SK-N-SH (cell line): ENCODE results near the gene SLC25A21. TPM values are rescaled to one million over a fixed set of nuclear protein-coding genes. Genes with fewer than 3 reads are reported as not detected.

Source experiments
- CTCF ChIA-PET: fragments of 300-600, 350-600 bp; formaldehyde crosslinking; extraction: SDS; loops from one replicate; lab custom pipeline; 2021; lab: Yijun Ruan, JAX
- POLR2A ChIA-PET: fragments of 350-600 bp; sonication (Branson Sonifier 250); formaldehyde crosslinking; extraction: SDS; loops from one replicate; lab custom pipeline; 2020; ENCODE audit warnings: antibody characterized with exemption, inconsistent platforms; lab: Yijun Ruan, JAX
- DNase-seq: peaks from one replicate; pipeline ENCODE4 v3.0.0; 2012
- H2AFZ ChIP-seq: fragments of 200-600 bp; sonication (generic); 2 replicates; pipeline ENCODE4 v1.8.1; 2016; ENCODE audit warnings: antibody characterized with exemption, mild to moderate bottlenecking, low read depth
- H3F3A ChIP-seq: fragments of 200-600 bp; sonication (generic); replicated peaks from 2 replicates; pipeline ENCODE3; 2016; ENCODE audit warnings: antibody characterized with exemption, mild to moderate bottlenecking; ENCODE audit not compliant: insufficient read depth
- H3K27ac ChIP-seq, 2 experiments: fragments of 200-500 bp in 1 of 2; fragments of 200-600 bp in 1 of 2; sonication (Bioruptor generic) in 1 of 2; sonication (generic), shearing (Covaris generic) in 1 of 2; 2 replicates each; pipeline versions ENCODE4 v1.5.1 to v1.6.1; 2014 to 2016; ENCODE audit warnings: low read depth in 2 of 2, inconsistent platforms in 1 of 2, low read length in 1 of 2, mild to moderate bottlenecking in 1 of 2, mixed read lengths in 1 of 2
- H3K27me3 ChIP-seq: fragments of 200-600 bp; sonication (generic), shearing (Covaris generic); 2 replicates; pipeline ENCODE4 v1.6.1; 2016; ENCODE audit warnings: mixed run types; ENCODE audit not compliant: insufficient read depth
- H3K36me3 ChIP-seq, 2 experiments: fragments of 200-500 bp in 1 of 2; fragments of 200-600 bp in 1 of 2; sonication (Bioruptor generic) in 1 of 2; sonication (generic) in 1 of 2; replicated peaks in 1 of 2; 2 replicates each; pipeline versions ENCODE3 to v1.5.1; 2014 to 2016; ENCODE audit warnings: low read length in 1 of 2, mild to moderate bottlenecking in 1 of 2; ENCODE audit not compliant: insufficient read depth in 2 of 2, control insufficient read depth in 1 of 2
- H3K4me1 ChIP-seq, 2 experiments: fragments of 200-500 bp in 1 of 2; fragments of 200-600 bp in 1 of 2; sonication (Bioruptor generic) in 1 of 2; sonication (generic), shearing (Covaris generic) in 1 of 2; 2 replicates each; pipeline versions ENCODE4 v1.5.1 to v1.6.1; 2014 to 2016; ENCODE audit warnings: low read depth in 1 of 2, low read length in 1 of 2, mixed run types in 1 of 2; ENCODE audit not compliant: insufficient read depth in 2 of 2, control insufficient read depth in 1 of 2
- H3K4me2 ChIP-seq: fragments of 200-600 bp; sonication (generic), shearing (Covaris generic); 2 replicates; pipeline ENCODE4 v1.6.1; 2017; ENCODE audit warnings: mixed run types
- H3K4me3 ChIP-seq, 2 experiments: fragments of 200-500 bp in 1 of 2; fragments of 200-600 bp in 1 of 2; sonication (Bioruptor generic) in 1 of 2; sonication (generic), shearing (Covaris generic) in 1 of 2; 2 replicates each; pipeline versions ENCODE4 v1.5.1 to v1.8.1; 2014 to 2016; ENCODE audit warnings: low read depth in 2 of 2, inconsistent platforms in 1 of 2, low read length in 1 of 2, mild to moderate bottlenecking in 1 of 2, mixed read lengths in 1 of 2, moderate library complexity in 1 of 2
- H3K79me2 ChIP-seq: fragments of 200-600 bp; sonication (generic); 2 replicates; pipeline ENCODE4 v1.8.1; 2017; ENCODE audit warnings: mild to moderate bottlenecking; ENCODE audit not compliant: insufficient read depth
- H3K9ac ChIP-seq: fragments of 200-600 bp; sonication (generic); 2 replicates; pipeline ENCODE4 v1.6.1; 2017; ENCODE audit warnings: mixed run types
- H3K9me2 ChIP-seq: fragments of 200-600 bp; sonication (generic); 2 replicates; pipeline ENCODE4 v1.6.1; 2017; ENCODE audit warnings: mixed run types
- H3K9me3 ChIP-seq: fragments of 200-600 bp; sonication (generic); 2 replicates; pipeline ENCODE4 v1.6.1; 2017; ENCODE audit warnings: mixed run types, mild to moderate bottlenecking, moderate library complexity
- H4K20me1 ChIP-seq: fragments of 200-600 bp; sonication (generic); 2 replicates; pipeline ENCODE4 v1.6.1; 2017; ENCODE audit warnings: mild to moderate bottlenecking, mixed run types; ENCODE audit not compliant: insufficient read depth
- FOSL2 ChIP-seq: IDR thresholded peaks from 2 replicates; pipeline ENCODE4 v1.4.0; 2012; ENCODE audit warnings: low read depth, mild to moderate bottlenecking, moderate library complexity, borderline replicate concordance
- FOXJ3 ChIP-seq: sonication (generic); formaldehyde crosslinking; IDR thresholded peaks from 2 replicates; pipeline ENCODE4 v1.5.1; 2020; ENCODE audit warnings: mild to moderate bottlenecking, missing genetic modification reagents
- GABPA ChIP-seq: IDR thresholded peaks from 2 replicates; pipeline ENCODE4 v1.4.0; 2012; ENCODE audit warnings: low read depth, mild to moderate bottlenecking
- JUND ChIP-seq: IDR thresholded peaks from 2 replicates; pipeline ENCODE4 v1.4.0; 2012
- MEF2A ChIP-seq: IDR thresholded peaks from 2 replicates; pipeline ENCODE4 v1.4.0; 2012; ENCODE audit warnings: low read depth, borderline replicate concordance
- SMC3 ChIP-seq: IDR thresholded peaks from 2 replicates; pipeline ENCODE4 v1.6.1; 2012; ENCODE audit warnings: low read depth, low read length, improper control_type of control experiment
- TCF12 ChIP-seq: IDR thresholded peaks from 2 replicates; pipeline ENCODE4 v1.4.0; 2012
- YY1 ChIP-seq: IDR thresholded peaks from 2 replicates; pipeline ENCODE4 v1.4.0; 2012; ENCODE audit warnings: low read depth, mild to moderate bottlenecking
- WGBS: methylation state at CpG from one replicate; pipeline ENCODE4 v1.1.6; 2017; ENCODE audit warnings: low lambda C conversion rate; 5-methylcytosine and 5-hydroxymethylcytosine counted together
- polyA plus RNA-seq, 3 experiments: library from polyadenylated mRNA; depleted of rRNA; stranded (reverse); fragments of >200 nt; gene quantifications; 2 replicates each; pipeline ENCODE4 v1.2.3, GENCODE V29; 2012
- TF ChIP-seq, protein P1 (sequence below): IDR thresholded peaks from 2 replicates; pipeline ENCODE4; 2012
- TF ChIP-seq, protein P2 (sequence below): fragments of 150-350 bp; IDR thresholded peaks from 2 replicates; pipeline ENCODE4 v1.6.1; 2017; ENCODE audit warnings: antibody characterized with exemption, low read length, low read depth, borderline replicate concordance

Gene SLC25A21
- polyA plus RNA-seq, 1 of the 3 experiments (the other 2 are of a cell fraction): not detected

DNA sequence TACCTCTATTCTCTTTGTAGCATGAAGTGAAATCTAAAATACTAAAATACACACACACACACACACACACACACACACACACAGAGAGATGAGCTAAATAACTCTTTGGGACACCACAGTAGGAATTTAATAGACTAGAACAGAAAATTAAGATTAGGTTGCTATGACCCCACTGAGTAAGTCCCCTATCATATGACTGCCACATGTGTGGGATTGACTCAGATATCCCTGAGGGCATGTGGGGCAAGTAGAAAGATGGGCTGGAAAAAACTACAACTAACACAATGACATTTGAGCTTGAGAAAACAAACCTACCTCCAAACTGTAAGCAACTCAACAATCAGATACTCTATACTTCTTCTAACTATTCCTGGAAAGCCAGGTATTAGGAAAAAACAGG, 27.0 kb downstream of the SLC25A21 start:
- Histone ChIP-seq H3K9ac (no peak overlapping the region), H3K4me2 (no peak overlapping the region), H3K9me2 (no peaks in the 10 kb centered on the region), H3K4me1 (no peaks in the 10 kb centered on the region), H3K27ac (no peak overlapping the region), H3F3A (no peaks in the 10 kb centered on the region), H4K20me1 (no peaks in the 10 kb centered on the region), H3K9me3 (no peaks in the 10 kb centered on the region), H3K36me3 (no peaks in the 10 kb centered on the region), H3K27me3 (no peaks in the 10 kb centered on the region; the same call in 1 of the 2 replicates), H2AFZ (no peak overlapping the region), H3K79me2 (no peaks in the 10 kb centered on the region), H3K4me3 (no peak overlapping the region)
- CTCF ChIA-PET: no interaction called here
- DNase-seq: no peak
- POLR2A ChIA-PET: no interaction called here
- TF ChIP-seq, protein P1, sequence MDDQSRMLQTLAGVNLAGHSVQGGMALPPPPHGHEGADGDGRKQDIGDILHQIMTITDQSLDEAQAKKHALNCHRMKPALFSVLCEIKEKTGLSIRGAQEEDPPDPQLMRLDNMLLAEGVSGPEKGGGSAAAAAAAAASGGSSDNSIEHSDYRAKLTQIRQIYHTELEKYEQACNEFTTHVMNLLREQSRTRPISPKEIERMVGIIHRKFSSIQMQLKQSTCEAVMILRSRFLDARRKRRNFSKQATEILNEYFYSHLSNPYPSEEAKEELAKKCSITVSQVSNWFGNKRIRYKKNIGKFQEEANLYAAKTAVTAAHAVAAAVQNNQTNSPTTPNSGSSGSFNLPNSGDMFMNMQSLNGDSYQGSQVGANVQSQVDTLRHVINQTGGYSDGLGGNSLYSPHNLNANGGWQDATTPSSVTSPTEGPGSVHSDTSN: no peak
- TF ChIP-seq GABPA: no peak
- TF ChIP-seq TCF12: no peak
- TF ChIP-seq FOSL2: no peak
- TF ChIP-seq, protein P2, sequence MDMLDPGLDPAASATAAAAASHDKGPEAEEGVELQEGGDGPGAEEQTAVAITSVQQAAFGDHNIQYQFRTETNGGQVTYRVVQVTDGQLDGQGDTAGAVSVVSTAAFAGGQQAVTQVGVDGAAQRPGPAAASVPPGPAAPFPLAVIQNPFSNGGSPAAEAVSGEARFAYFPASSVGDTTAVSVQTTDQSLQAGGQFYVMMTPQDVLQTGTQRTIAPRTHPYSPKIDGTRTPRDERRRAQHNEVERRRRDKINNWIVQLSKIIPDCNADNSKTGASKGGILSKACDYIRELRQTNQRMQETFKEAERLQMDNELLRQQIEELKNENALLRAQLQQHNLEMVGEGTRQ: no peak
- no peak for TF ChIP-seq MEF2A

DNA sequence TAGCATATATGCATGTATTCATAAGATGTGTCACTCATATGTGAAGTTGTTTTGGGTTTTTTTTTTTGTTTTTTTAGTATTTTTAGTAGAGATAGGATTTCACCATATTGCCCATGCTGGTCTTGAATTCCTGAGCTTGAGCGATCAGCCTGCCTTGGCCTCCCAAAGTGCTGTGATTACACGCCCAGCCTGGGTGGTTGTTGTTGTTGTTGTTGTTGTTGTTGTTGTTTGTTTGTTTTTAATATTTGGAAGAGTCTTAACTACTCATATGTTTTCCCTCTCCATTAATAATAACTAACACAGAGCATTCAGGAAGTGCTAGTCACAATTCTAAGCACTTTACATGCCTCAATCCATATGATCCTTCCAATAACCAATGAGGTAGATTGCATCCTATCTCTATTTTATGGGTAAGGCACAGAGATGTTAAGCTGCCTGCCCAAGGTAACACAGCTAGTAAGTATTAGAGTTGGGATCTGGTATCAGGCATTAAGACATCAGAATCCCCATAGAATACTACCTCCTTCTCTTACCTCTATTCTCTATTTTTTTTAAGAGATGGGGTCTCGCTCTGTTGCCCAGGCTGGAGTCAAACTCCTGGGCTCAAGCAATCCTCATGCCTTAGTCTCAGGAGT, 27.6 kb downstream of the SLC25A21 start:
- no peak for TF ChIP-seq YY1
- TF ChIP-seq, protein P1: no peak
- H3K36me3 ChIP-seq: no peaks in the 10 kb centered on the region
- DNase-seq: no peak
- no peaks in the 10 kb centered on the region for H3K4me1 ChIP-seq
- no peaks in the 10 kb centered on the region for H3K9me2 ChIP-seq
- WGBS: 13% methylated on average over 3 of the region's 3 CpGs
- no peaks in the 10 kb centered on the region for H3K79me2 ChIP-seq
- H3K9me3 ChIP-seq: no peaks in the 10 kb centered on the region
- H3K27ac ChIP-seq: no peak overlapping the region
- no peaks in the 10 kb centered on the region for H4K20me1 ChIP-seq
- no peak overlapping the region for H3K4me2 ChIP-seq
- no peak overlapping the region for H2AFZ ChIP-seq
- no peaks in the 10 kb centered on the region; the same call in 1 of the 2 replicates for H3K27me3 ChIP-seq
- H3K4me3 ChIP-seq: no peak overlapping the region
- H3K9ac ChIP-seq: no peak overlapping the region
- POLR2A ChIA-PET: no interaction called here
- no peaks in the 10 kb centered on the region for H3F3A ChIP-seq
- CTCF ChIA-PET: no interaction called here

DNA sequence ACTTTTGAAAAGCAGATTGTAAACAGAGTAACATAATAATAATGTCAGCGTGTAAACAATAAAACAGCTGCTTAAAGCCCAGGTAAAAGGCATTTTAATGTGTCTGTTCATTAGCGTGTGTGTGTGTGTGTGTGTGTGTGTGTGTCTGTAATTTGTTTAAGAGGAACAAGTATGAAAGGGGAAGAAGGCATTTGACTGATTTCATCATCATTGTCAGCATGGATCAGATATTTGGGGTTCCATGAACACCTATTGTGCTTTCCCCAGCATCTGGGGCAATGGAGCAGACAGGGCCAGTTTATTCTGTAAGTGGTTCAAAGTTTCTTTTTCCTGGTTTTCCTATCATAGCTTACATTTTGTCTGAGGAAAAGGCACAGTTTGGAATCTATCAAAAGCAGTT, 28.9 kb downstream of the SLC25A21 start:
- H2AFZ ChIP-seq: no peak overlapping the region
- ChIA-PET POLR2A (no interaction called here), CTCF (no interaction called here)
- no peaks in the 10 kb centered on the region; the same call in 1 of the 2 replicates for H3K27me3 ChIP-seq
- H3K27ac ChIP-seq: no peak overlapping the region
- H3K36me3 ChIP-seq: no peaks in the 10 kb centered on the region
- H3K79me2 ChIP-seq: no peaks in the 10 kb centered on the region
- no peaks in the 10 kb centered on the region for H3K4me1 ChIP-seq
- no peak for DNase-seq
- TF ChIP-seq FOXJ3 (CRISPR knock-in tag): no peak
- TF ChIP-seq SMC3: no peak
- no peak for TF ChIP-seq JUND
- TF ChIP-seq, all 33 proteins: peak for 0
- Histone ChIP-seq H4K20me1 (no peaks in the 10 kb centered on the region), H3F3A (no peaks in the 10 kb centered on the region), H3K9me2 (no peaks in the 10 kb centered on the region), H3K9ac (no peak overlapping the region), H3K9me3 (no peaks in the 10 kb centered on the region), H3K4me3 (no peak overlapping the region), H3K4me2 (no peak overlapping the region)
- 21% methylated on average over 2 of the region's 2 CpGs for WGBS
